Peyer's patch (tissue), 4 donors: ENCODE results near the gene ARL6IP4. TPM values are rescaled to one million over a fixed set of nuclear protein-coding genes. Genes with fewer than 3 reads are reported as not detected.

Experiments
- DNase-seq, 3 donors: peaks; one replicate each; pipeline ENCODE4 v3.0.0-alpha.2; 2017 to 2019
- H3K27ac ChIP-seq, 4 donors: fragments of 200-600 bp; sonication (generic); one replicate each; pipeline ENCODE4 v1.5.1; 2016 to 2019
- H3K27me3 ChIP-seq, 2 donors: fragments of 200-600 bp; sonication (generic); one replicate each; pipeline ENCODE4 v1.5.1; 2019
- H3K36me3 ChIP-seq, 3 donors: fragments of 200-600 bp; sonication (generic); one replicate each; pipeline ENCODE4 v1.5.1; 2016 to 2019
- H3K4me1 ChIP-seq, 4 donors: fragments of 200-600 bp; sonication (generic); one replicate each; pipeline ENCODE4 v1.5.1; 2016 to 2019
- H3K4me3 ChIP-seq, 4 donors: fragments of 200-600 bp; sonication (generic); 1 replicate in 3 of 4; 2 replicates in 1 of 4; pipeline ENCODE4 v1.5.1; 2016 to 2019; ENCODE audit warnings: mild to moderate bottlenecking in 1 of 4
- H3K9me3 ChIP-seq, 4 donors: fragments of 200-600 bp; sonication (generic); one replicate each; pipeline ENCODE4 v1.5.1; 2016 to 2019; ENCODE audit warnings: mild to moderate bottlenecking in 1 of 4
- CTCF ChIP-seq, 6 experiments: fragments of 450-650 bp in 4 of 6; fragments of 200-600 bp in 2 of 6; sonication (generic) in 1 of 6; IDR thresholded peaks; one replicate each; pipeline ENCODE4 v1.5.1; 2017 to 2019; ENCODE audit warnings: antibody characterized with exemption in 6 of 6, mild to moderate bottlenecking in 3 of 6, moderate library complexity in 1 of 6
- POLR2A ChIP-seq, 2 donors: fragments of 450-650 bp; IDR thresholded peaks; one replicate each; pipeline ENCODE4 v1.5.1; 2017; ENCODE audit warnings: antibody characterized with exemption in 2 of 2, mild to moderate bottlenecking in 2 of 2, moderate library complexity in 2 of 2
- total RNA-seq, 4 donors: library from RNA; depleted of rRNA; stranded (reverse); fragments of >200 nt; gene quantifications; one replicate each; pipeline ENCODE4 v1.1.0, GENCODE V29; 2016

Gene ARL6IP4
- total RNA-seq, 4 donors from 2014 or later, result 155 to 216 (median 180) TPM

- DNase-seq, result peak; percentile 90 to 96 (median 94)
- Histone ChIP-seq H3K36me3 (peaks cover 0 to 8% (median 0%) of the 10 kb centered on the region in 3 donors), H3K27ac (peak within 1 kb of the TSS; percentile 96 to 99 (median 98)), H3K4me1 (peaks cover 3 to 51% (median 14%) of the 10 kb centered on the region in 4 donors), H3K27me3 (no peaks in the 10 kb centered on the region), H3K4me3 (peak within 1 kb of the TSS; percentile 72 to 97 (median 88)), H3K9me3 (no peaks in the 10 kb centered on the region)
- TF ChIP-seq CTCF (IDR thresholded peaks at IDR 0.05), result peak in 1 of 6 experiments; percentile 20
- peak; percentile 34 to 49 for TF ChIP-seq POLR2A (IDR thresholded peaks at IDR 0.05)
Observed at GRCh38 chr12:122974892-122975789, 5.3 kb upstream of the ARL6IP4 start, which contains the start of gene OGFOD2. TSS of gene OGFOD2 (plus strand) at chr12:122975244. CDS start at chr12:122975252, 8 bp downstream.

GRCh38 chr12:122975790-122976647, 4.5 kb upstream of the ARL6IP4 start:
- TF ChIP-seq POLR2A (IDR thresholded peaks at IDR 0.05) (no peak), CTCF (IDR thresholded peaks at IDR 0.05) (no peak)
- peaks cover 3 to 51% (median 14%) of the 10 kb centered on the region in 4 donors for H3K4me1 ChIP-seq
- peak overlapping the region; percentile 96 to 99 (median 98) for H3K27ac ChIP-seq

GRCh38 chr12:122976648-122976975, 3.9 kb upstream of the ARL6IP4 start:
- peak overlapping the region in 1 of 4 donors; percentile 84 for H3K4me3 ChIP-seq
- H3K36me3 ChIP-seq, result peaks cover 0 to 8% (median 0%) of the 10 kb centered on the region in 3 donors
- TF ChIP-seq CTCF (IDR thresholded peaks at IDR 0.05) (no peak), POLR2A (IDR thresholded peaks at IDR 0.05) (no peak)
- no peaks in the 10 kb centered on the region for H3K27me3 ChIP-seq
- DNase-seq, result no peak
- peaks cover 6 to 56% (median 16%) of the 10 kb centered on the region in 4 donors for H3K4me1 ChIP-seq
- no peaks in the 10 kb centered on the region for H3K9me3 ChIP-seq
- H3K27ac ChIP-seq, result no peak overlapping the region

More at GRCh38 chr12:122975790-122976647, 4.5 kb upstream of the ARL6IP4 start:
- peaks cover 0 to 8% (median 0%) of the 10 kb centered on the region in 3 donors for H3K36me3 ChIP-seq
- peak overlapping the region; percentile 72 to 97 (median 88) for H3K4me3 ChIP-seq
- no peaks in the 10 kb centered on the region for H3K9me3 ChIP-seq
- no peaks in the 10 kb centered on the region for H3K27me3 ChIP-seq
- DNase-seq, result no peak

DNA sequence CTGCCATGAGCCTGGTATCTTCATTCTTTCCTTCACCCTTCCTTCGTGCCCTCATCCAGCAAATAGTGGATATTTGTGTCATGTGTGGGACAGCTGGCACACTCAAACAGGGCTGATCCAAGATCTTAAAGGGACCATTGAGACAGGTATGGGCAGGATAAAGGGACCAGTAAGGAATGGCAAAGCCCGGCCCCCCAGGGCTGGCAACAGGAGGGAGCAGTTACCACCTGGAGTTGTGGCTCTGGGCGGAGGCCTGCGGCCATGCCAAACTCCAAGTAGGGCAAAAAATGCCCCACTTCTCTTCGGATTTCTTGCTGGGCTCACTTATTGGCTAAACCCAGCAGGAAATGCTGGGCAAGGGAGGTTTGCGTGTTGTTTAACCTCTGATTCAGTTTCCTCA, 3.3 kb upstream of the ARL6IP4 start:
- Histone ChIP-seq H3K27me3 (no peaks in the 10 kb centered on the region), H3K4me3 (no peak overlapping the region), H3K4me1 (peaks cover 10 to 62% (median 21%) of the 10 kb centered on the region in 4 donors), H3K36me3 (peaks cover 0 to 10% (median 0%) of the 10 kb centered on the region in 3 donors), H3K27ac (no peak overlapping the region), H3K9me3 (no peaks in the 10 kb centered on the region)
- TF ChIP-seq CTCF (IDR thresholded peaks at IDR 0.05), result no peak
- no peak for TF ChIP-seq POLR2A (IDR thresholded peaks at IDR 0.05)
- no peak for DNase-seq

DNA sequence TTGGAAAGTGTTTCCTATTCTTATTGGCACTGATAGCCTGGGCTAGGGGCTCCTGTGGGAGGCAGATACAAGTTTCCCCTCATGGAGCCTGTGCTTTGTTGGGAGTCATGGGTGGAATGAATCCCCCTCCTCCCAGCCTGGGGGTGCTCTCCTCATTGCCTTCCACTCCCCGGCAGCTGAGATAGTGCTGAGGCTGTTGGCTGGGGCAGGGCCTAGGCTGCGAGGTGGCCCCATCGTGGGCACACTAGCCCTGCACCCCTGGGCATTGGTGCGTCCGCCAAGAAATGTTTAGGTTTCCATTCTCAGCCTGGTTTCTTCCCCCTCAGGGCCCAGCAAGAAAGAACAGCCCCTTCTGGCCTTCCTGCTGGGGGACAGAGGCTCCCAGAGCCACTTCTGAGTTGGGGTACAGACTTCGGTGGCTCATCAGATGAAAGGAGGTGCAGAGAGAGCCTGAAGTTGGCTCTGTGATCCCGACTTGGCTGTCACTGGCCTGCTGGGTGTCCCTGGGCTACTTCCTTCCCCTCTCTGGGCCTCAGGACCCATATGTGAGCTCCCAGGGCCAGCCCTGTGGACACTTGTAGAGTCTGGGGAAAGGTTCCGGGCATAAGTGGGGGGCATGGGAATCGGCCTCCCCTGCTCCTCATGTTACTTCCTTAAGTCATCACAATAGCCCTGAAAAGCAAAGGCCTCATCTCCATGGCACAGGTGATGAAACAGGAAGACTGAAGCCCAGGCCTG, 2.7 kb upstream of the ARL6IP4 start:
- Histone ChIP-seq H3K36me3 (peaks cover 0 to 17% (median 0%) of the 10 kb centered on the region in 3 donors), H3K4me1 (peaks cover 10 to 68% (median 26%) of the 10 kb centered on the region in 4 donors), H3K9me3 (no peaks in the 10 kb centered on the region), H3K27me3 (no peaks in the 10 kb centered on the region), H3K27ac (no peak overlapping the region), H3K4me3 (no peak overlapping the region)
- DNase-seq, result no peak
- TF ChIP-seq POLR2A (IDR thresholded peaks at IDR 0.05) (no peak), CTCF (IDR thresholded peaks at IDR 0.05) (no peak)
